ENCODE data around the gene TOX2.

Gene TOX2

DNA sequence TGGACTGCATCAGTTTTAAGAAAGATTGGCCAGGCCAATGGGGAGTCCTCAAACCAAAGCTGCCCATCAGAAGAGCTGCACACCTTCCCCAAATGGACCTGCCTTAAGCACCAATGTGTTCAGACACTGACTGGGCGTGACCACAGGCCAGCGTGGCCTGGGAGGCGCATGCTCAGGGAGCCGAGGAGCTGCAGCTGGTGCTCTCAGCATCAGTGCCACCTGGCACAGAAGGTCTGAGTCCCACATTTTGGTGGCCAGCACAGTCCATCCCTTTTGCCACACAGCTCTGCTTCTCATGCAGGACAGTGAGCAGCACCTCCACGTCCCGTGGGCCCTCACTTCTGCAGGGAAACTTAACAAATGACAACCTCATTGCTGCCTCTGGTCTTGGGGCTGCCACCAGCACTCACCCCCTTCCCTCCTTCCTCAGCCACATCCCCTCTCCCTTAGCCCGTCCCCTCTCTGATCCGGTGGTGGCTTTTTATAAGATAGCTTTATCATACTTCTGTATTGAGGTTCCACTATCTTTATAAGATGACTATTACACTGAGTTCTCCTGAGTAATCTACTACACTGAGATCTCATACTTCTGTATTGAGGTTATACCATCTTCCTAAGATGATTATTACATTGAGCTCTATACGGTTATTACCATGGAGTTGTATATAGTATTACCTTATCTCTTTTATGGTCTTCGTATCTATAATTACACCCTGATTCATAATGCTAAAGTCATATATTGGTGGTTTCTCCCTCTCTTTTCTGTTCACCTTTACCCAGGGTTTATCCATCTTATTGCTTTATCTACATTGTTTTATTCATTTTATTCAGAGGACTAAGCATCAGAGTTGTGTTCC lies 109.1 kb downstream of the TOX2 start:
- DNase-seq, result no peak

DNA sequence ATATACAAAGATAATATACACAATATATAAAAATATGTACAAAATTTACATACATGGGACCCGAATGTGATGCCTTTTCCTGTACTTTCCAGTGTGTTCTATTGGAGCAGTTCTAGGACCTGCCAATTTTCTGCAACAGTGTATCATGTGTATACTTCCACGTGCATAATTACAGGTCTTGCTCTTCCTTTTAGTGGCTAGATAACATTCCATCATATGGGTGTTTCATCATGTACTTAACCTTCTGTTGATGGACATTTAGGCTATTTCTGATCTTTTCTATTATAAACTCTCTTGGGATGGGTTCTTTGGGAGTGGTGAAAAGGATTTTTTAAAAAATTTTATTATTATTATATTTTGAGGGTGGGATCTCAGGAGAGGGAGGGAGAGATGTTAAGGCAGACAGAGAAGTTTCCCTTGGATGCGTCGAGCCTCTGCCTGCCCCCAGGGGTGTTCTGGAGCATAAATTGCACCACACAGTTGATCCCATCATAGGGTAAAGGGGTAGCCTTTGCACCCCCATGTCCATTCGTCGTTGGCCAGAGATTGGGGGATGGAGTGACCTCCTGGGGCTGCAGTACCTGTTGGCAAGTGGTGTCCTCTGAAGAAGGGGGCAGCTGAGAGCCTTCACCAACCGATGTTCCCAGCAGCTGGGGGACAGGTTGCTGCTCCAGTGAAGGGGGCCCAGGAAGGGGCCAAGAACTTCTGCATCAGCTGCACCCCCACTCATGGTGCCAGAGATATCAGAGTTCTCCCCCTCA lies 110.3 kb downstream of the TOX2 start:
- DNase-seq, result no peak

DNA sequence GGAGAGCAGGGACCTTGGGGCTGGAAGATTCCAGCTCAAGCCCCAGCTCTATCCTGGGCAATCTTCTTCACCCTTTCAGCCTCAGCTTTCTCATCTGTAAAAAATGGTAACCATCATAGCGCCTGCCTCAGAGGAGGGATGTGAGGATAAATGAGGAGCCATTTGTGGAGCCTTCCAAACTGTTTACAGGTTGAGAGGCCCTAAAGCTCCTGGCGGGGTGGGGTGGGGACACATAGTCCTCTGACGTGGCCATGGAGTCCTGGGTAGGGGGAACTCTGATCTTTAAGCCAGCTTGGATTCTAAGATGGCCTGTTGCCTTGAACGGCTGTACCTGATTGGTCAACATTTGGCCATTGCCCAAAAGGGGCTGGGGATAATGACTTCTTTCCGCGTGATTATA lies 111.1 kb downstream of the TOX2 start:
- DNase-seq, result no peak

DNA sequence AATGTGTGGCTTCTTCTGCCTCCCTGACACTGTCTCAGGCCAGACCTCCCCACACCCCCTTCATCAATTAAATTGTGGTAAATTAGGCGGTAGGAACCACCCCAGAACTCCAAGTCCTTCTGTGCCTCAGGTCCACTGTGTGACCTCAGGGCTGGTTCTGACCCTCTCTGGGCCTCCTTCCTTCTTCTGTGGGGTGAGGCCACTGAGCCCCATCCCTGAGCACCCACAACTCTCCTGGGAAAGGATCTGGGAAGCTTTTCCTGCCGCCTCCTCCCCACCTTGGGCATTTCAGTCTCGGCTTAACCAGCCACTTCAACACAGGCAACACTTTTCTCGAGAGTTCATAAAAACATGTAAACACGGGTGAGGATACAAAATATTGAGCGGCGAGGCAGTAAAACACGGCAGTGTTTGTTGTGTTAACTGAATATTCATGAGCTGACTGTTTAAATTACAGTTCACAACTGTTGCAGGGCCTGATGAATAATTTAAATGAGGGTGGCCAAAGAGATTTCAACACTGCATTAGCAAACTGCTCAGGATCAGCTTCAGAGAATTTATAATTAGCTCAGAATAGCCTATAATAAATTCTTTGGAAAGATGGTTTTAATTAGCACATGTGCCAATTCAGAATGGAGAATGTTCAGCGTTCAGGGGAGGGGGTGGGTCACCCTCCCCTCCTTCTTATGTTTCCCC lies 112.1 kb downstream of the TOX2 start:
- no peak for DNase-seq

DNA sequence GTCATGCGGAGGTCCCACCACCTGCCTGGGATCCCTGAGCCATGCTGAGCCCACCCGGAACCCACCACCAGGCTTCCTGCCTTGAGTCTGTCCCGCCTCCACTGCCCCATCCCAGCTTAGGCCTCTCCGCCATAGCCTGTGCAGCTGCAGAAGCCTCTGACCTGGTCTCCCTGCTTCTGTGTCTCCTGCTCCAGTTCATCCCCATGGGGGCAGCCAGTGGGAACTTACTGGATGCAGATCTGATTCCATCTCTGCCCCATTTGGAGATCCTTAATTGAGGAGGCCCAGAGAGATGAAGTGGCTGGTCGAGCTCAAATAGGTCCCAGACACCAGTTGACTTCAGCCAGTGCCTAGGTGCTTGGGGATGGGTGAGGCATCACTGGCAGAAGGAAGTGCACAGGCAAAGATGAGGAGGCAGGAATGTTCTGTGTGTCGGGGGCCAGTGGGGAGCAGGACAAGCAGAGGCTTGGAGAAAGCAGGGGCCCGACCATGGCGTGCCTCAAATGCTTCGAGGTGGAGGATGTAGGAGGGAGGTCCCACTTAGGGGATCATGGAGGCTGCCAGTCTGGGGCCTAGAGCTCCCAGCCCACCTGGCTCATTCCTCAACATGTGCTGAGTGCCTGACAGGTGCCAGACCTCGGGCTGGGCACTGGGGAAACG lies 112.8 kb downstream of the TOX2 start:
- no peak for DNase-seq

DNA sequence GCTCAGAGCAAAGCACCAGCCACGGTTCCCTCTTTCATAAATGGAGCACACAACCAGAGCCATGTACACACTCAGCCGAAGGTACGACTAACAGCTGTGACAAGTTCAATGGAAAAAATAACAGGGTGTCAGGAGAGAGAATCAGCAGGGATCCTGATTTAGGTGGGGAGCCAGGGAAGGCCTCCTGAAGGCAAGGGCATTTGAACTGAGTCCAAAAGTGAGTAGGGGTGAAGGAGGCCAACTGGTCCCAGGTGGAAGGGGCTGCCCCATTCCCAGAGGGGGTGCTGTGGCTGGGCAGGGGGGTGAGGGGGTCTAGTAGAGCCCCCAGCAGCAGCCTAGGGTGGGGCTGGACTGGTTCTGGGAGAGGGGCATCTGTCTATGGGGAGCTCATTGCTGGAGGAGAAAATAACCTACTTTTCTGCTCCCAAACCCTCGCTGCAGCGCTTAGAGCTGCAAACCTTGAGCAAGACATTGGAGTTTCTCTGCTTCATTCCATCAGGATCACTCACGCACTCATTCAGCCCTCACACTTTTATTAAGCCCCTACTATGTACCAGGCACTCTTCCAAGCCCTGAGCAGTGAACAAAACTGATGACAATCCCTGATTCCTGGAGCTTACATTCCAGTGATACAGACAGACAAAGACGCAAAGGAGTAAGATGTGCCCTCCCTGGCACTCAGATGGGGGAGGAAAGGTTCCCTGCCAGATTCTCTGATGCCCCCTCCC lies 113.5 kb downstream of the TOX2 start:
- DNase-seq, result no peak

DNA sequence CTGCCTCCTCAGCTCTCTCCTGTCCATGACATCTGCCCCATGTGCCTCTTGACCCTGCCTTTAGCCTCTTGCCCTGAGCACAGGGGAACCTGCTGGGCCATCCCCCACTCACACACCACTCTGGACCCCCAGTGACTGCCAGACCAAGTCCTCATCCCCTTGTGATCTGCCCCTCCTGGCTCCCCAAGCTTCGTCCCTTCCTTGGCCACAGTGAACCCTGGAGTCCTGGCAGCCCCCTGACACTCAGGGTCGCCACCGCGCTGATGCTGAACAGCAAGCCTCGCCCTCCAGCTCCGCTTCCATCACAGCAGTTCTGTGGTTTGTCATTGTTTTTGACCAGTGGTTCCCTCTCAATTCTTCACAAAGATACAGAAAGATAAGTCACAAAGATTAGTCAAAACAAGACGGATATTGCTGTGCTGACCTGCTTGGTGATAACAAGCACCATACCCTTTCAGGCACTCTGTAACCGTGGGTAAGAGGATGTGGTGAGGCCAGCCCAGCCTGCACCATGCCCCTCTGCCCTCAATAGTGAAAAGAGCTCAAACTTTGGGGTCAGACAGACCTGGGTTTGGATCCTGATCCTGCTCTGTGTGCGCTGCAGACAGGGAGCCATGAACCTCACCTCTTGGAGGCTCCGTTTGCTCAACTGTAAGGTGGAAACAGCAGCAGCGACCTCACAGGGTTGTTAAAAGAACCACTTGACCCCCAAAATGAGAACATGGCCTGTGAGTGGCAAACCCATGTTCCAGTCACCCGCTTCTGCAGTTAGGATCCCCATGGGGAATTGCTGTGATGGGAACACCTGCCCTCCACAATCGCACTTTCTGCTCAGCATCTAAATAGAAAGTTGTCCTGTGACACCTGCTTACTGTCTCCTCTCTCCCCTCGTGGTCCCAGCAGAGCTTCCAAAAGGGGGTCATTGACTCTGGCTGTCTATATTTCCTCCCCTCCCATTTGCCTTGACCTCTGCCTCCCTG lies 114.5 kb downstream of the TOX2 start:
- no peak for DNase-seq

DNA sequence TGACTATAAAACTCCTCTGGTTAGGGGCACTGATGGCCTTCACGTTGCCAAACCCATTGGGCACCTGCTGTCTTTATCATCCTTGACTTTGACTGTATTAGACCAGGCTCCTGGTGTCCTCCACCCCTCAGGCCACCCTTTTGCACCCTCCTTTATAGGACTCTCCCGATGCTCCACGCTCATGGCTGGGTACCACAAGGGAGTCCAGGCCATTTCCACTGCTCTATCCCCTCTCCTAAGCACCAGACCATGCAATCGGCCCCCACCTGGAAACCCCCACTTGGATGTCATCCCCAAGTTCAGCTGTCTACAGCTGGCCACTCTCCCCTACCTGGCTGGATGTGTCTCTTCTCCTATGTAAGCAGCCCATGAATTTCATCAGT lies 115.2 kb downstream of the TOX2 start:
- DNase-seq, result no peak

DNA sequence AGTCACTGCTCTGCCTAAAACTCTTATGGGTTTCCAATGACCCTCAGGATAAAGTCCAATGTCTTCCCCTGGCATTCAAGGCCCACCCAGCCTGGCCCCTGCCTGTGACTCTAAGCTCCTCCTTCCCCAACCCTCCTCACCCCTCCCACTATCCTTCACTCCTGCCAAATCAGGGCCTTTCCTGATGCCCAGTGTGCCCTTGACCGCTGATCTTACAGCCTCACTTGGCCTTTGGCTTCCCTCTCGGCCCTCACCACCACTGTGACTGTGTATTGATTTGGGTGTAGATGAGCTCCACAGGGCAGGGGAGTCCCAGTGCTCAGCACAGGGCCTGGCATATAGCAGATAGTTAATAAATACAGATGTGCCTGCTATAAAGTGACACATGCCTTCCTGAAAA lies 115.7 kb downstream of the TOX2 start:
- no peak for DNase-seq

DNA sequence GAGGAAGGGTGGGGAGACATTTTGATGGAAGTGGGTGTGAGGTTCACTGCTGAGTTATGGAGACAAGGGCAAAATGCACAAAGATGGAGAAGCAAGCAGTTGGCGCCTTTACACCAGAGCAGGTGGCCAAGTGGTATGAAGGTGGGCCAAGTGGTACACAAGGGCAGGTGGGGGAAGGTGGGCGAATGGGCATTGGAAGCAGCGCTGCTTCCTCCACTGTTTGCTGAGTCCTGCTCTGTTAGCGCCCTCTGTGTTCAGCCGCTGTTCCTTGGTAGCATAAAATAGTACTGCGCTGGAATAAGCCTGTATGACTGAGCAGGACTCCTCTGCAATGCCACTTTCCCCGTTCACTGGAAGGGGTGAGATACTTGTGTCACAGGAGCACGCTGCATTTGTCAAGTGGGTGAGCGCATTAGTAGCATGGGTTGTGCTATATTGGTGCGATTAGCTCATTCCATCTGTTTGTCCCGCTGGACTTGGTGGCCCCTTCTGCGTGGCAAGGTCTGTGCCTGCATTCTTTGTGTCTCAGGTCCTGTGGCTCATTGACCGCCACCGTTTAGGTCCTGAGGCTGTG lies 116.4 kb downstream of the TOX2 start:
- DNase-seq, result no peak

DNA sequence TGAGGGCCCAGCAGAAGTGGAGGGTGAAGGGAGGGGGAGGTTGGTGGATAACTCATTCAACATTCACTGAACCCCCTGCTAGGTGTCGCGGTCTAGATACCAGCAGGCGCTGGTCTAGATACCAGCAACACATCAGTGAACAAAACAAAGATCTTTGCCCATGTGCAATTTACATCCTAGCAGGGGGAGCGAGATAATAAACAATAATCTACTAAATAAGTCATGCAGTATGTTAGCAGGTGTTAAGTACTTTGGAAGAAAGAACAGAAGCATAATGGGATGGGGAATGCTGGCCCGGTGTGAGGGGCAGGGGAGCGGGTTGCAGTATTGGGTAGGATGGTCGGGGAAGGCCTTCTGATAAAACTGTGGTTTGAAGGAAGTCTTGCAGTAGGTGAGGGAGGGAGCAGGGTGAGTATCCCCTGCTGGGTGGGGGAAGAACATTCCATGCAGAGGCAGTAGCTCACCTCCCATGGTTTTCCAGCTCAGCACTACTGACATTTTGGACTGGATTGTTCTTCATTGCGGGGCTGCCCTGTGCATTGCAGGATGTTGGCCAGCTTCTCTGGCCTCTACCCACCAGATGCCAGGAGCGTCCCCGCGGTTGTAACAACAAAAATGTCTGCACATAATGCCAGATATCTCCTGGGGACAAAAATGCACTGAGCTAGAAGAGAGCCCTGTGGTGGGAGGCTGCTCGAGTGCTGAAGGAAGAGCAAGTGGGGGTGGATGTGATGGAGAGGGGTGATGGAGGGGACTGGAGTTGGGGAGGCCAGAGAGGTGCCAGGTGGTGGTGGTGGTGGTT lies 117.3 kb downstream of the TOX2 start:
- DNase-seq, result no peak

DNA sequence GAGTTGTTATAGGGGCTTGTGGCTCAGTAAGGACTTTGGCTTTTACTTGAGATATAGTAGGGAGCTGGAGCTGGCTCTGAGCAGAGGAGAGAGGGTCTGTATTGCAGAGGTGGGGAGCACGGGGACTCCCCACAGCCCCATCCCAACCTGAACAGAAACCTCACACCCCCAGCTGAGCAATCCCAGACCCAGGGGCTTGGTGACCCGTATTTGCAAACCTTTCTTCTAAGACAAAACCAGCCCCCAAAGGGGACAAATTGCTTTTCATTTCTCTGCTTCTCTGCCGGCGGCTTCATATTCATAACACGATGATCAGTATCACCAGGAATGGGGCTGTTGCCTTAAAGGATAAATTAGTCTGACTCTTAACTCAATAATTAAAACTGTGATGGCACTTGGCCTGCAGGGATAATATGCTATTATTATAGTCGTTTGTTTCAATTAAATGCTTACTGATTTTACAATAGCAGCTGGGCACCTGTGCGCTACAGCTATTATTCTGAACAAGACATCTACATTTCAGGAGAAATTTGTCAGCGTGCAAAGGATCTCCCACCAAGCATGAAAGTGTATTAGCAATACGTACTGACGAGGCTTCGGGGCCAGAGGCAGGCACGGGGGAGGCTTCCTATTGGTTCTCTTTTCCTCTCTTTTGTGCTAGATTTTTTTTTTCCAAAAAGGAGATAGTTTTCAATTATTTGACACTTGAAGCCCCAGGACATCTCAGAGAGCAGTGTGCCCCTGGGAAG lies 118.1 kb downstream of the TOX2 start:
- DNase-seq, result no peak

DNA sequence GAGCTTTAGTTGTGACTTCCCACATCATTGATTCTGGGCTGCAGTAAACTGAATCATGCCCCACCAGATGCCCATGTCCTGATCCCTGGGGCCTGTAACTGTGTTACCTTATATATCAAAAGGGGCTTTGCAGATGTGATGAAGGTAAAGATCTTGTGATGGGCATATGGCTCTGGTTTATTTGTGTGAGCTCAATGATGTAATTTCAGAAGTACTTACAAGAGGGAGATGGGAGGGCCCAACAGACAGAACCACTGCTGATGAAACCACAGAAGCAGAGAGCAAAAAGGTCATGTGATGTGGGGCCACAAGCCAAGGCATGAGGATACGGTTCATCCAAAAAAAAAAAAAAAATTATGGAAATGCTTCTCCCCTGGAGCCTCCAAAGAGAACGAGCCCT lies 118.7 kb downstream of the TOX2 start:
- no peak for DNase-seq

DNA sequence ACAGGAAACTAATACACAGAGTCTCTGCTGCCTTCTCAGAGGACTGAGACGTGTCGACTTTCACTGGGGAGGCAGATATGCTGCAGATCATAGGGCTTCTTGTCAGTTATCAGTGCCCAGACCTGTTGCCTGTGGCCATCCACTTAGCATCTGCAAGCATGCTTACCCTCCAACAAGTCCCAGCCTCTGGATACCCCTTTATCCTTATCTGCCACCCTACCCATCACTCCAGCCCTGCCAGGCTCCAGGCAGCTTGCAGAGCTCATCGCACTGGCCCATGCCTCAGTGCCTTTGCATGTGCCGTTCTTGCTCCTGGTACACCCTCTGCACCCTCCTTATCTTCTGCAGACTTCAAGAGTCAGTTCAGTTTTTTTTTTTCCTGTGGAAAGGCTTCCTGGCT lies 119.2 kb downstream of the TOX2 start:
- DNase-seq, result no peak

DNA sequence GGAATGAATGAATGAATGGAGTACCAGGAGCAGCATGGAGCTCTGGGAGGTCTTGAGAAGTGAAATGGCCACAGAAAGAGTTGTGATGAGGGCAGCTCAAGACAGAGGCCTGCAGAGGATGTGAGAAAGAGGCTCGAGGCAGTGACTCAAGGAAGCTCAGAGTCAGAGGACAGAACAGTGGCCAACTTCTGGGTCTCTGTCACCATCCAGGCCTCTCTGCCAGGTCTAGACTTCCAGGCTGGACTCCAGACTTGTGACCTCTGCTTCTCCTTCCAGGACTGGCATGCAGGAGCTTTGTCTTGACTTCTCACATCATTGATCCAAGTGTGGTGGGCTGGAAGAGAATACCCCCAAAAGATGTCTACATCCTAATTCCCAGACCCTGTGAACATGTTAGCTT lies 119.8 kb downstream of the TOX2 start:
- DNase-seq, result no peak

DNA sequence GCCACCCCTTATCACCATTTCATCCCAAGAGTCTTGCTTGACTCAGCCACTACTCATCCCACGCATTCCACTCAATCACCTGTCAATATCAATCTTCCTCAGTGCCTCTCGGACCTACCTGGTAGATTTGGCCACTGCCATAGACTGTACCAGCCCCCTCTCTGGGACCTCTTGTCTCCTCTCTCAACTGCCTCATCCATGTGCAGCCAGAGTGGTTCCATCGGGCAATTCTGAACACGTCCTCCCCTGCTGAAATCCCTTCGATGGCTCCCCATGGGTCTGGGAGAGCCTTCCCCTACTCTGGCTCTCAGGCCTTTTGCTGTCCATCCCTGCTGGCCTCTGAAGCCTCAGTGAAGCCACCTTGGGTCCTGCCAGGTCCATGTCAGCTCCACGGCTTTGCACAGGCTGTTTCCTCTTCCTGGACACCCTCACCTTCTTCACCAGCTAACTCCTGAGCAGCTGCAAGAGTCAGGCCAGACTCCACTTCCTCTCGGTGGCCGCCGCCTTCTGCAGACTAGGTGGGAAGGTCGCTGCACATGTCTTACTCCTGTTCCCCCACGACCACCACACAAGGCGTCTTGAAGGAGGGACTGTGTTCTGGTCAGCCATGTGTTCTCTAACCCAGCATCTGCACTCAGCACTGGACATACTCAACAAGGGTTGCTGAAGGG lies 120.4 kb downstream of the TOX2 start:
- no peak for DNase-seq

DNA sequence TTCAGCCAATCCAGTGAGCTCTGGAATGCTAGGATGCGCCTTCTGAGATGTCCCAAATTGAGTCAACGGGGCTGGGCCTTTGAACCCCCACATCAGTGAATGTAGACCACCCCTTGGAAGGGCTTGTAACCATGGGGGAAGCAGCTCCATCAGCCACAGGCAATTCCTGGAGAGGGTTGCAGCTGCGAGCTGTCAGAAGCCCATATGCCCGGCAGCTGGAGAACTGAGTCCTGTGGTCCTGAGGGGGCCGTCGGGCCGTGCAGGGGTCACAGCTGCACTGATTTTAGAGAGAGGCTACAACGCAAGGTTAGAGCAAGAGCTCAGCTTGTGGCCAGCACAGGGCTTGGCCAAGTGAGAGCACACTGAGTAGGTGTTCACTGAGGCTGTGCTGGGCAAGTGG lies 121.3 kb downstream of the TOX2 start:
- DNase-seq, result no peak

DNA sequence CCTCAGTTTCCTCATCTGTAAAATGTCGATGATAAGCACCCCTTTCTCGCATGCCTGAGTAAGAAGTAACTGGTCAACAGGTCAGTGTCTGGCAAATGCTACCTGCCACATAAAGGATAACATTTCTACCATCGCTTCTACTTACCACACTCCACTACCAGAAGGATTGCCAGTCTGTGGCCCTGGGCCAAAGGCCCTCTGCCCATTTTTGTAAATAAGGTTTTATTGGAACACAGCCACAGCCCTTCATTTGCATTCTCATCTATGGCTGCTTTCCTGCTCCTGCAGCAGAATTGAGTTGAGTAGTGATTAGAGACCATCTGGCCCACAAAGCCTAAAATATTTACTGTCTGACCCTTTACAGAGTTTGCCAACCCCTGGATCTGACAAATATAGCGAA lies 121.8 kb downstream of the TOX2 start:
- DNase-seq, result no peak

DNA sequence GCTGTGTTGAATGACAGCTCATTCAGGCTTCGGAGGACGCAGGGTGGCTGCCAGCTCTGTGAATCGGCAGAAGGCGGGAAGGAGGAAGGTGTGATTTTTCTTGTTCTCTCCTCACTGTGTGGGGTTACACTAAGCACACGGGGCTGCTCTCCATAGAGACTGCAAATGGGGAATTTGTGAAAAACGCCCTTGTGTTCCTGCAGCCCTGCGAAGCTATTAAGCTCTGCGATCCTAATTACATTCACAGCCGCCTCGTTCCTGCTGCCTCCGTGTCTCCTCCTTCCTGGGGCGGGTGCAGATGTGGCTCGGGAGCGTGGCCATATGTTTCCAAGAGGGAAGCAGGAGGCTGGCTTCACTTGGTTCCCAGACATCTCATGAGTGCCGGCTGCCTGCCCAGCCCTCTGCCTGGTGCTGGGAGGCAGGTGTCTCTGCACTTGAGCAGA lies 124.0 kb downstream of the TOX2 start:
- DNase-seq, result no peak

Data from cerebellar nuclear complex (tissue), 1 donor.